Keratinocyte (primary cell): ENCODE data around the gene MRPL3. TPM values are rescaled to one million over a fixed set of nuclear protein-coding genes. Genes with fewer than 3 reads are reported as not detected.
A peak's percentile ranks its signal among the peaks of the same experiment; 100 is the strongest.

Experiments
- DNase-seq: peaks from one replicate; pipeline ENCODE4 v3.0.0-alpha.2; 2011; ENCODE audit warnings: low read depth, missing footprints, low spot score
- FAIRE-seq: peaks from 2 replicates; lab custom pipeline; 2011; peaks lifted over from hg19 to GRCh38; lab: Jason Lieb, UNC
- H2AFZ ChIP-seq: 2 replicates; pipeline ENCODE4 v1.6.0; 2012; ENCODE audit warnings: low read length, control low read depth, inconsistent platforms; ENCODE audit not compliant: control insufficient read depth
- H3K27ac ChIP-seq: 2 replicates; pipeline ENCODE4 v1.5.1; 2011; ENCODE audit warnings: low read length; ENCODE audit not compliant: control insufficient read depth, insufficient read depth
- H3K27me3 ChIP-seq: 3 replicates; pipeline ENCODE4 v1.6.0; 2011; ENCODE audit warnings: low read length; ENCODE audit not compliant: control insufficient read depth, insufficient read depth; ENCODE audit errors: extremely low read depth
- H3K36me3 ChIP-seq, 2 experiments: 2 replicates in 1 of 2; 3 replicates in 1 of 2; pipeline ENCODE4 v1.5.1; 2011; ENCODE audit warnings: low read length in 2 of 2, mild to moderate bottlenecking in 1 of 2; ENCODE audit not compliant: control insufficient read depth in 2 of 2, insufficient read depth in 2 of 2; ENCODE audit errors: extremely low read depth in 1 of 2
- H3K4me1 ChIP-seq: 3 replicates; pipeline ENCODE4 v1.5.1; 2011; ENCODE audit warnings: low read length; ENCODE audit not compliant: control insufficient read depth, insufficient read depth; ENCODE audit errors: extremely low read depth
- H3K4me2 ChIP-seq: 3 replicates; pipeline ENCODE4 v1.6.0; 2011; ENCODE audit warnings: low read depth, low read length; ENCODE audit not compliant: control insufficient read depth, insufficient read depth; ENCODE audit errors: extremely low read depth
- H3K4me3 ChIP-seq, 3 experiments: fragments of 200-600 bp in 1 of 3; sonication (generic) in 1 of 3; 2 replicates in 2 of 3; 3 replicates in 1 of 3; pipeline ENCODE4 v1.5.1; 2011 to 2016; ENCODE audit warnings: low read length in 3 of 3, mild to moderate bottlenecking in 3 of 3, control low read depth in 2 of 3, inconsistent platforms in 1 of 3, low read depth in 1 of 3, mixed read lengths in 1 of 3, mixed run types in 1 of 3, moderate library complexity in 1 of 3; ENCODE audit not compliant: control insufficient read depth in 2 of 3, insufficient read depth in 2 of 3; ENCODE audit errors: extremely low read depth in 1 of 3
- H3K79me2 ChIP-seq: 2 replicates; pipeline ENCODE4 v1.6.0; 2012; ENCODE audit warnings: low read length; ENCODE audit not compliant: control insufficient read depth, insufficient read depth
- H3K9ac ChIP-seq: 3 replicates; pipeline ENCODE4 v1.6.0; 2011; ENCODE audit warnings: low read length; ENCODE audit not compliant: control insufficient read depth, insufficient read depth; ENCODE audit errors: extremely low read depth
- H3K9me1 ChIP-seq: 3 replicates; pipeline ENCODE4 v1.6.0; 2011; ENCODE audit warnings: low read length; ENCODE audit not compliant: control insufficient read depth, insufficient read depth; ENCODE audit errors: extremely low read depth
- H3K9me3 ChIP-seq: 2 replicates; pipeline ENCODE4 v1.5.1; 2012; ENCODE audit warnings: low read depth, low read length; ENCODE audit not compliant: control insufficient read depth
- H4K20me1 ChIP-seq: 3 replicates; pipeline ENCODE4 v1.6.0; 2011; ENCODE audit warnings: low read length; ENCODE audit not compliant: control insufficient read depth, insufficient read depth; ENCODE audit errors: extremely low read depth
- CTCF ChIP-seq, 3 experiments: IDR thresholded peaks in 1 of 3; conservative IDR thresholded peaks in 1 of 3; optimal IDR thresholded peaks in 1 of 3; 2 replicates in 2 of 3; 3 replicates in 1 of 3; pipeline versions ENCODE3 to v1.5.1; 2011; ENCODE audit warnings: low read length in 3 of 3, mild to moderate bottlenecking in 3 of 3, moderate library complexity in 2 of 3, control low read depth in 1 of 3, inconsistent platforms in 1 of 3; ENCODE audit not compliant: insufficient read depth in 2 of 3; ENCODE audit errors: extremely low read depth in 1 of 3
- EZH2 ChIP-seq: IDR thresholded peaks from one replicate; pipeline ENCODE4 v1.6.1; 2012; ENCODE audit warnings: inconsistent platforms, mild to moderate bottlenecking, low read length, moderate library complexity
- dilution Hi-C: fragments of 300-500 bp; cut with MboI; formaldehyde crosslinking; loops from one replicate; pipeline ENCODE4 v1.7.0; 2020; ENCODE audit warnings: low sequenced_read_pairs; ENCODE audit not compliant: extremely low pct_ligation_motif_present
- polyA plus RNA-seq, 5 experiments: library from polyadenylated mRNA; depleted of rRNA in 3 of 5; stranded (reverse) in 3 of 5; stranded (forward) in 1 of 5; unstranded in 1 of 5; fragments of >200 nt; gene quantifications; 1 replicate in 1 of 5; 2 replicates in 3 of 5; 3 replicates in 1 of 5; pipeline versions ENCODE4 v1.2.1 to v1.2.3, GENCODE V29; 2011 to 2012; ENCODE audit warnings: missing spikeins in 2 of 5, low read depth in 1 of 5, low replicate concordance in 1 of 5

Gene MRPL3
- polyA plus RNA-seq, 1 donor (not counting 4 experiments of a cell fraction or from before 2014, with no cell fraction given), result 228 TPM

- TF ChIP-seq CTCF (optimal IDR thresholded peaks at IDR 0.05 in 1 of 3, IDR thresholded peaks at IDR 0.05 in 1 of 3, conservative IDR thresholded peaks at IDR 0.05 in 1 of 3; ENCODE audit: extremely low read depth in 1 of 3, insufficient read depth in 2 of 3, low read length in 3 of 3) (no peak), EZH2 (no peak)
- Histone ChIP-seq H2AFZ (no peak overlapping the region), H3K4me1 (peaks cover 10% of the 10 kb centered on the region), H3K4me3 (no peak overlapping the region), H3K27ac (no peak overlapping the region), H3K36me3 (no peaks in the 10 kb centered on the region), H3K4me2 (peak overlapping the region; percentile 49), H3K27me3 (peaks cover 3% of the 10 kb centered on the region), H3K9me1 (no peaks in the 10 kb centered on the region), H3K79me2 (no peaks in the 10 kb centered on the region), H3K9me3 (no peaks in the 10 kb centered on the region), H4K20me1 (no peaks in the 10 kb centered on the region), H3K9ac (no peak overlapping the region)
- dilution Hi-C loops, result no loop called here
- FAIRE-seq, result peak; percentile 72
- no peak for DNase-seq
Measured at GRCh38 chr3:131535131-131535530, 32.4 kb upstream of the MRPL3 start.

GRCh38 chr3:131532645-131533044 is 29.9 kb upstream of the MRPL3 start:
- H3K4me2 ChIP-seq, result no peak overlapping the region
- dilution Hi-C loops, result no loop called here
- no peak overlapping the region for H2AFZ ChIP-seq
- no peak overlapping the region for H3K27ac ChIP-seq
- no peaks in the 10 kb centered on the region for H3K9me3 ChIP-seq
- H3K9me1 ChIP-seq, result no peaks in the 10 kb centered on the region
- FAIRE-seq, result no peak
- no peak for TF ChIP-seq EZH2
- TF ChIP-seq CTCF (optimal IDR thresholded peaks at IDR 0.05 in 1 of 3, IDR thresholded peaks at IDR 0.05 in 1 of 3, conservative IDR thresholded peaks at IDR 0.05 in 1 of 3; ENCODE audit: extremely low read depth in 1 of 3, insufficient read depth in 2 of 3, low read length in 3 of 3), result no peak
- no peaks in the 10 kb centered on the region for H3K36me3 ChIP-seq
- peaks cover 10% of the 10 kb centered on the region for H3K4me1 ChIP-seq
- DNase-seq, result no peak
- H3K79me2 ChIP-seq, result no peaks in the 10 kb centered on the region
- H3K9ac ChIP-seq, result no peak overlapping the region
- H4K20me1 ChIP-seq, result no peaks in the 10 kb centered on the region
- no peak overlapping the region for H3K4me3 ChIP-seq
- no peaks in the 10 kb centered on the region for H3K27me3 ChIP-seq
